Measurements from ENCODE around the gene SFT2D1. TPM values are rescaled to one million over a fixed set of nuclear protein-coding genes. Genes with fewer than 3 reads are reported as not detected.

SFT2D1 gene
- total RNA-seq, 1 experiment from 2014 or later, result 65.6 TPM

GRCh38 chr6:166369782-166370181 lies 27.4 kb upstream of the SFT2D1 start:
- no peaks in the 10 kb centered on the region for H4K20me1 ChIP-seq (ENCODE audit: insufficient read depth)
- no peaks in the 10 kb centered on the region for H3K9me3 ChIP-seq (ENCODE audit: control insufficient read depth in 1 of 2, insufficient read depth in 1 of 2, low read depth in 1 of 2, low read length in 2 of 2)
- ChIA-PET RAD21 (ENCODE audit: low non-redundant PET in 1 of 2, low total read pairs in 2 of 2, uncharacterized antibody in 2 of 2, unreplicated experiment in 2 of 2) (no interaction called here), CTCF (no interaction called here), POLR2A (no interaction called here)
- H3K9ac ChIP-seq (ENCODE audit: low read length), result no peak overlapping the region
- H3K4me3 ChIP-seq (replicated peaks in 1 of 2; ENCODE audit: low read depth in 1 of 2, low read length in 2 of 2), result no peak overlapping the region
- no peak overlapping the region for H2AFZ ChIP-seq (ENCODE audit: low read depth, low read length, poor library complexity, severe bottlenecking)
- no peaks in the 10 kb centered on the region for H3K36me3 ChIP-seq (ENCODE audit: control insufficient read depth in 1 of 2, insufficient read depth in 2 of 2, low read length in 2 of 2)
- ATAC-seq (no peak), DNase-seq (ENCODE audit: low read depth, low spot score) (no peak)
- H3K4me1 ChIP-seq (ENCODE audit: control insufficient read depth in 1 of 2, insufficient read depth in 2 of 2, low read length in 2 of 2), result no peaks in the 10 kb centered on the region
- no peak overlapping the region for H3K4me2 ChIP-seq (ENCODE audit: low read length)
- TF ChIP-seq RAD21 (IDR thresholded peaks at IDR 0.05; ENCODE audit: low read depth), result no peak
- no peak for TF ChIP-seq SP1 (IDR thresholded peaks at IDR 0.05; ENCODE audit: low read depth)
- no peak for TF ChIP-seq SRF (IDR thresholded peaks at IDR 0.05; ENCODE audit: low read depth)
- no peak for TF ChIP-seq TCF7L2 (IDR thresholded peaks at IDR 0.05; ENCODE audit: borderline replicate concordance, extremely low read depth, insufficient read depth, insufficient read length)
- no peak for TF ChIP-seq MAX (IDR thresholded peaks at IDR 0.05)
- TF ChIP-seq POLR2A (IDR thresholded peaks at IDR 0.05; ENCODE audit: borderline replicate concordance, extremely low read depth, insufficient read depth, insufficient read length), result no peak
- TF ChIP-seq ZFX (IDR thresholded peaks at IDR 0.05), result no peak
- H3K79me2 ChIP-seq (ENCODE audit: insufficient read depth, low read length), result no peaks in the 10 kb centered on the region
- H3K27me3 ChIP-seq (ENCODE audit: insufficient read depth, low read length), result no peaks in the 10 kb centered on the region
- H3K9me2 ChIP-seq (ENCODE audit: insufficient read depth), result no peaks in the 10 kb centered on the region
- H3K27ac ChIP-seq (ENCODE audit: low read depth, low read length), result no peak overlapping the region
- intact Hi-C loops (cut with micrococcal nuclease), result no loop called here
- no TSS peak for BruUV-seq (replicated peaks)

- POLR2A ChIA-PET, result no interaction called here
- intact Hi-C loops (cut with micrococcal nuclease), result no loop called here
- TF ChIP-seq CTCF (IDR thresholded peaks at IDR 0.05 in 2 of 3, conservative IDR thresholded peaks at IDR 0.05 in 1 of 3; ENCODE audit: borderline replicate concordance in 1 of 3, insufficient read depth in 1 of 3, low read depth in 2 of 3, low read length in 2 of 3) (no peak), EZH2 (IDR thresholded peaks at IDR 0.05) (no peak), POLR2AphosphoS5 (IDR thresholded peaks at IDR 0.05; ENCODE audit: low read depth, low read length) (no peak), ATF3 (IDR thresholded peaks at IDR 0.05) (no peak), MAX (IDR thresholded peaks at IDR 0.05) (no peak), CBX3 (IDR thresholded peaks at IDR 0.05; ENCODE audit: low read depth) (no peak), FOSL1 (IDR thresholded peaks at IDR 0.05; ENCODE audit: low read depth) (no peak), SIN3A (IDR thresholded peaks at IDR 0.05; ENCODE audit: low read depth) (no peak), ZNF274 (IDR thresholded peaks at IDR 0.05; ENCODE audit: low read depth, low read length) (no peak), SP1 (IDR thresholded peaks at IDR 0.05; ENCODE audit: low read depth) (no peak), ZBTB33 (IDR thresholded peaks at IDR 0.05; ENCODE audit: extremely low read depth, insufficient replicate concordance, low read length) (no peak)
Measured at GRCh38 chr6:166366921-166367320, 24.6 kb upstream of the SFT2D1 start.

More at GRCh38 chr6:166366921-166367320, 24.6 kb upstream of the SFT2D1 start:
- Histone ChIP-seq H3K27me3 (ENCODE audit: insufficient read depth, low read length) (no peaks in the 10 kb centered on the region), H3K4me1 (ENCODE audit: control insufficient read depth in 1 of 2, insufficient read depth in 2 of 2, low read length in 2 of 2) (no peaks in the 10 kb centered on the region), H3K9ac (ENCODE audit: low read length) (no peak overlapping the region), H3K79me2 (ENCODE audit: insufficient read depth, low read length) (no peaks in the 10 kb centered on the region), H3K4me3 (replicated peaks in 1 of 2; ENCODE audit: low read depth in 1 of 2, low read length in 2 of 2) (no peak overlapping the region), H3K9me3 (ENCODE audit: control insufficient read depth in 1 of 2, insufficient read depth in 1 of 2, low read depth in 1 of 2, low read length in 2 of 2) (no peaks in the 10 kb centered on the region), H3K27ac (ENCODE audit: low read depth, low read length) (no peak overlapping the region), H3K36me3 (ENCODE audit: control insufficient read depth in 1 of 2, insufficient read depth in 2 of 2, low read length in 2 of 2) (no peaks in the 10 kb centered on the region), H2AFZ (ENCODE audit: low read depth, low read length, poor library complexity, severe bottlenecking) (no peak overlapping the region), H3K4me2 (ENCODE audit: low read length) (no peak overlapping the region), H3K9me2 (ENCODE audit: insufficient read depth) (no peaks in the 10 kb centered on the region), H4K20me1 (ENCODE audit: insufficient read depth) (no peaks in the 10 kb centered on the region)
- BruUV-seq (replicated peaks), result no TSS peak
- ChIA-PET RAD21 (ENCODE audit: low non-redundant PET in 1 of 2, low total read pairs in 2 of 2, uncharacterized antibody in 2 of 2, unreplicated experiment in 2 of 2) (no interaction called here), CTCF (interaction anchor here (2.9 kb wide), 1 partner anchor 15 kb away, joined by 8 read pairs; no protein-coding TSS in a partner anchor)
- DNase-seq (ENCODE audit: low read depth, low spot score) (no peak), ATAC-seq (no peak)

All from HCT116 (cell line).